Measurements from ENCODE around the gene TRAF3.

TRAF3 gene

DNA sequence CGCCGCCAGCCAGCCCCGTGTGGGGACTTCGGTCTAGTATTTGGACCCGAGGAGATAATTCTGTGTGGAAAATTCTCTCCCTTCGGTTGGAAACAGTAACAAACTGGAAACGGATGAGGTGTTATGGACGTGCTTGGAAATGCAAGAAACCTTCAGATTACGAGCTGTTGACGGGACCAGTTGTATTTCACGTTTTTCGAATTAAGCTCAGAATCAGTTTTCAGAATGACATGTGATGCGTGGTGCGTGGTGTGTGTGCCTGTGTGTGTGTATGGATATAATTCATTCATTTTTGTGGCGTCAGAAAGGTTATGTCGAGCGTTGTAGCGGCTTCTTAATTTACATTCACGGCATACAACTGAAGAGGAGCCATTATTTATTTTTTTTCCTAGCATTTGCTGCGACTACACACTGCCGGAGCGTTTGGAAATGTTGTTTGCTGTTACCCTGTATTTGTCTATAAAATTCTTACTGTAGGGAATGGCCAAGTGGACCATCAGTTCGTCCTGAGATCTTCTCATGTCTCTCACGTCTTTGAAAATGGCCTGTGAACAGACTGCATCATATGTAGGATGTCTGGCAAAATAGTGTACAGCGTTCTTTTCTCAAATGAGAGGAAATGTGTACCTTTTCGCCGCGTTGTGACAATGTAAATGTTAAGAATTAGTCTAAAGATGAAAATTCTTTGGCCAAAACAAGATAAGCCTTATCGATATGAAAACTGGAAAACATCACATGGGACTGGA is 1.3 kb downstream of the TRAF3 start:
- no peak for DNase-seq
- peaks cover 47 to 86% of the 10 kb centered on the region in 2 donors for H3K4me1 Mint-ChIP-seq

DNA sequence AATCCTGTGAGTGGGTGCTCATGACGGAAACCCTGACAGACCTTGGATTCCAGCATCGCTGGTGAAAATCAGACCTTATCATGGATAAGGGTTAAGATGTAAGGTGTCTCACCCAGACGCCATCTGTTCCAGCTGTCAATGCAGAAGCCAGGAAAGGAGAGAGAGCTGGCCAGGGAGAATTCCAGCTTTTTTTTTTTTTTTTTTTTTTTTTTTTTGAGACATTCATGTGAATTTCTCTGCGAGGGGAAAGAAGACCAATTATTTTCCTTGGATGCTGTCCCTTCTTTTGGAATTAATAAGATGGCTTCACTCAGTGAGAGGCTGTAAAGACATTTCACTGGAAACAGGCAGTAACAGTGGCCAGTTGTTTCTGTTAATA is 1.8 kb downstream of the TRAF3 start:
- DNase-seq (no peak), ATAC-seq (replicated peaks) (no peak)
- peaks cover 29 to 47% of the 10 kb centered on the region in 2 donors for H3K36me3 Mint-ChIP-seq
- peak overlapping the region; percentile 90 to 96 for H3K4me3 Mint-ChIP-seq
- H3K4me1 Mint-ChIP-seq = peaks cover 50 to 86% of the 10 kb centered on the region in 2 donors
- H3K27me3 Mint-ChIP-seq = no peaks in the 10 kb centered on the region
- H3K9me3 Mint-ChIP-seq = no peaks in the 10 kb centered on the region
- H3K27ac Mint-ChIP-seq = peak overlapping the region; percentile 97

More for the DNA sequence above, 1.3 kb downstream of the TRAF3 start:
- H3K9me3 Mint-ChIP-seq = no peaks in the 10 kb centered on the region
- H3K27me3 Mint-ChIP-seq = no peaks in the 10 kb centered on the region
- peaks cover 29 to 45% of the 10 kb centered on the region in 2 donors for H3K36me3 Mint-ChIP-seq
- H3K4me3 Mint-ChIP-seq = peak overlapping the region; percentile 90 to 96
- H3K27ac Mint-ChIP-seq = peak overlapping the region; percentile 97
- no peak for ATAC-seq (replicated peaks)

DNA sequence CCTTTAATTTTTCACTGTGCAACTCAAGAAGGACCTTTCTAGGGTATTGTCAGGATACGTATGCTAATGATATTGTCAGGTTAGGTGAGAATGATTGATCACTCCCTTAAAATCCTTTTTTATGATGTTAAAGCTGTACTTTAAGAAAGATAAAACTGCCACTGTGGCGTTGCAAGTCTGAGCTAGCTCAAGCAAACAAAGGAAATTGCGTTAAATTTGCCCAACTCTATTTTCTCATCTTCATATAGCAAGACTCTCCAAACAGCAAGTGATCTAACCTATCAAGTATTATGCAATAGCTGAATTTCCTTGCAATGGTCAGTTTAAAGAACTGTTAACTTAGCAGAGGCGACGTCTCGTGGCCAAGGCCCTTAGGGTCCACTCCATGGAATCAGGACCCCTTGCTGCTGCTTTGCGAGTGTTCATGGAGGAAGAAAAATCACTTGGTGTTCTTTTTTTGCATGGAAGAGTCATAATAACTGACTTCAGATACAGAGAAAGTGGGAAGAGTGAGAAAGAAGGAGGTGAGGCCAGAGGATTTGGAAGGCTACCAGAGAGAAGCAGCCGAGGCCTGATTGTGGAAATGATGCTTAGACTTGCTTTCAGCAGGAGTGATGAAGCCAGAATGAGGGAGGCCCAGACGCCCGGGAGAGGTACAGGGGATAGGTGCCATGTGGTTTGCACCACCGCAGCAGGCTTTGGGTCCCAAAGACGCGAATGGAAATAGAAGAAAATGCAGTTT is 2.5 kb downstream of the TRAF3 start:
- Mint-ChIP-seq H3K4me3 (peak overlapping the region; percentile 78 to 90), H3K36me3 (peaks cover 29 to 51% of the 10 kb centered on the region in 2 donors), H3K4me1 (peaks cover 50 to 84% of the 10 kb centered on the region in 2 donors), H3K27me3 (no peaks in the 10 kb centered on the region), H3K27ac (peak overlapping the region; percentile 31), H3K9me3 (no peaks in the 10 kb centered on the region)
- DNase-seq (no peak), ATAC-seq (replicated peaks) (no peak)

DNA sequence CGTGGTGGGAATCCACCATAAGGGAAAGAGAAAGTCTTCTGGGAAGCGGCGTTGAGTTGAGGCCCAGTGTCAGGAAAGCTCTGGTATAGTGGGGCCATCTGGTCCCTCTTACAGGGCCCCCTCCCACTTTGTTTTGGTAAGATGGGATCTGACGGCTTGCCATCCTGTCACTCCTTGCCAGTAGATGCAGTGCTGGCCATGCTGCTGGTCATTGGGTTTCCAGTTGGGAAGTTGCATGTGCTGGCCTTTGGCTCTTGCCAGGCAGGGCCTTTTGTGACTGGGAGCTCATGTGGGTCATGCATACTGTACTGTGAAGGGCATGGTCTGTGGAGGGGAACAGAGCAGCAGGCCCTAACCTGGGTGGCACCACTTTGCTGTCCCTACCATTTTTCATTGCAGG is 3.8 kb downstream of the TRAF3 start:
- Mint-ChIP-seq H3K27me3 (no peaks in the 10 kb centered on the region), H3K36me3 (peaks cover 34 to 58% of the 10 kb centered on the region in 2 donors), H3K27ac (peak overlapping the region; percentile 86), H3K9me3 (no peaks in the 10 kb centered on the region), H3K4me1 (peaks cover 52 to 84% of the 10 kb centered on the region in 2 donors), H3K4me3 (peak overlapping the region; percentile 67 to 69)
- DNase-seq (no peak), ATAC-seq (replicated peaks) (no peak)

DNA sequence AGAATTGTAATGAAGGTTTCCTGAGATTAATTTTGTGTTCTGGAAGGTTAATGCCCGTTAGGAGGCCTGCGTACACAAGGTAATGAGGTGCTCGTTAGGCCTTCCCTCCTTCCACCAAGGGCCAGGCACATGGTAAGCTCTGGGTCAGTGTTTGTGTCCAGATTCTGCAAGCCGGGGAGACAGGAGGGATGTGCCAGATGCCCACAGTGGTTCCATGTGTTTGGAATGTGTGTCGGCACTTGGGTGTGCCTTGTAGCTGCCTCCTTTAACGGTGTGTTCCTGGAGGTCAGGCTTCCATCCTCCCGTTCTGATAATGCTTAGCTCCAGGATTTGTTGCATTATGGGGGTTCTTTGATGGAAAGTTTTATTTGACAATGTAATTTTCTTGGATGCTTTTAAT is 5.7 kb downstream of the TRAF3 start:
- Mint-ChIP-seq H3K27me3 (no peaks in the 10 kb centered on the region), H3K4me1 (peaks cover 50 to 90% of the 10 kb centered on the region in 2 donors), H3K9me3 (no peaks in the 10 kb centered on the region), H3K4me3 (peak overlapping the region in 1 of 2 donors; percentile 21), H3K36me3 (peaks cover 38 to 57% of the 10 kb centered on the region in 2 donors), H3K27ac (no peak overlapping the region)
- DNase-seq = no peak
- ATAC-seq (replicated peaks) = no peak

DNA sequence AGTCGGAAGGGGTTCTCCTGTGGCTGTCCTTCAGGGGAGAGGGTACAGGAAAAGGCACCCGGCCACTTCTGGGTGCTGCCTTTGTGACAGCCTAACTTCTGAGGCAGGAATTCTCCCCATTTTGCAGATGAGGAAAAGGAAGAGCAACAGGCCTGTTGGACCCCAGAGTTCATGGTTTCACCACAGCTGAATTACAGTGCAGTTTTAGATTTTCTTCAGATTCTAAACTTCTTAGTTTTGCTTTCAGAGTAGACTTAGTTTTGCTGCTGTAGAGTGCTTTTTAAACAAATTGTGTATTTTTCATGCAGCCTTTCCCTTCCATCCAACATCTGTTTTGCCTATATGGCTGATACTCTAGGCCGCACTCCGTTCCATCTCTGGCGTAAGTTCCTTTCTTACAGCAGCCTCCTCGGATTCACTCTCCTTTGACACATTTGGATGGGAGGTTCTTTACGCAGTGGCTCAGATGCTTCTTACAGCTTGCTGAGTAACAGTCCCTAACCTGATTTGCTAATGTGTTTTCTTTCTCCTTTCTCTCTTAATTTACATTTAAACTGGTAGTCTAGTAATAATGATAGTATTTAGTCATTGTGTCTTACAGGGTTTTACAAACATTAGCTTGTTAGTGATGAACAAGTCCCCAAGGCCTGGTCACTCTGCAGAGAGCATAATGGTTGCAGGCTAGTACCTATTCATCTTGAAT is 7.8 kb downstream of the TRAF3 start:
- Mint-ChIP-seq H3K9me3 (no peaks in the 10 kb centered on the region), H3K36me3 (peaks cover 26 to 55% of the 10 kb centered on the region in 2 donors), H3K27me3 (no peaks in the 10 kb centered on the region), H3K4me3 (peak overlapping the region; percentile 15 to 52), H3K27ac (peak overlapping the region; percentile 80), H3K4me1 (peaks cover 51 to 92% of the 10 kb centered on the region in 2 donors)
- peak in 1 of 2 donors; percentile 14 for ATAC-seq (replicated peaks)
- no peak for DNase-seq

DNA sequence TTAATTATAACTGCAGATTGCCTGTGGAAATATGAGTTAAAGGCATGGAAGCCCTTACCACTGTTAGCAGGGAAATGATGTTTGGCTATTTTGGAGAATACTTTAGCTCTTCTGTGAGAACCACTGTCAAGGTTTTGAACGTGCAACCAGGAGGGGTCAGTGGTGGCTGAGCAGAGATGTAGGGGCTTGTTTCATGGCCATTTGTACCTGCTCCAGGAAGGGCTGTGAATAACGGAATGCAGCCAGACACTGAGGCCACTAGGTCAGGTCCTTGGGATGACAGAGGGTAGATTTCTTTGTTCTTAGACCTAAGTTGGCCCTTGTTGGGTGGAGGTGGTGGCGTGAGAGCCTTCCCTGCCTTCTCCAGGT is 8.3 kb downstream of the TRAF3 start:
- H3K4me1 Mint-ChIP-seq = peaks cover 53 to 92% of the 10 kb centered on the region in 2 donors
- no peak overlapping the region for H3K4me3 Mint-ChIP-seq
- peaks cover 25 to 57% of the 10 kb centered on the region in 2 donors for H3K36me3 Mint-ChIP-seq
- DNase-seq (no peak), ATAC-seq (replicated peaks) (no peak)
- H3K27me3 Mint-ChIP-seq = no peaks in the 10 kb centered on the region
- peak overlapping the region; percentile 68 for H3K27ac Mint-ChIP-seq
- no peaks in the 10 kb centered on the region for H3K9me3 Mint-ChIP-seq

DNA sequence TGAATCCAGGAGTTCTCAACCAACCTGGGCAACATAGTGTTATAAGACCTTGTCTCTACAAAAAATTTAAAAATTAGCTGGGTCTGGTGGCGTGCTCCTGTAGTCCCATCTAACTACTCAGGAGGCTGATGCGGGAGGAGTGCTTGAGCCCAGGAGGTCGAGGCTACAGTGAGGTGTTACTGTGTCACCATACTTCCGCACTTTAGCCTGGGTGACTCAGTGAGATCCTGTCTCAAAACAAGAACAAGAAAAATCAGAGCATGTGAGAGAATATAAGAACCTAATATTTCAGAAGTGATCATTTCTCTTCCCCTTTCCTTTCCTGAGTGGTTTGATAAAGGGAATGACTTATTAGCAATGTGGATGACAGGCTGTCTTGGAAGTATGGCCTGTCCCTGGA is 9.5 kb downstream of the TRAF3 start:
- Mint-ChIP-seq H3K27me3 (no peaks in the 10 kb centered on the region), H3K9me3 (no peaks in the 10 kb centered on the region), H3K4me3 (no peak overlapping the region), H3K4me1 (peaks cover 54 to 92% of the 10 kb centered on the region in 2 donors), H3K36me3 (peaks cover 29 to 61% of the 10 kb centered on the region in 2 donors), H3K27ac (peak overlapping the region; percentile 83)
- no peak for DNase-seq
- peak; percentile 25 to 60 for ATAC-seq (replicated peaks)

DNA sequence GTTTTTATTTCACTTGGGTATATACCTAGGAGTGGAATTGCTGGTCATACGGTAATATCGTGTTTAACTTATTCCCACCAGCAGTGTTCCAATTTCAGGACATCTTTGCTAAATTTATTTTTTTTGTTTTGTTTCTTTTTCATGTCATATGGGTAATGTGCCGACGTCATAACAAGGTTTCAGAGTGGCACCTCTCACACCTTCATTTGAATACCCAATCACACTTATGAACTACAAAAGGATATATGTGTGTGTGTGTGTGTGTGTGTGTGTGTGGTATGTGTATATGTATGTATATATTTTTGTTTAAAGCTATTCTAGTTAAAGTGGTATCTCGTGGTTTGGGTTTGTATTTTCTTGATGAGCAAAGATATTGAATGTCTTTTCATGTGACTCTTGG is 12.1 kb downstream of the TRAF3 start:
- ATAC-seq (replicated peaks) (no peak), DNase-seq (no peak)
- H3K27ac Mint-ChIP-seq = peak overlapping the region; percentile 62
- peak overlapping the region in 1 of 2 donors; percentile 13 for H3K4me3 Mint-ChIP-seq
- H3K4me1 Mint-ChIP-seq = peaks cover 51 to 88% of the 10 kb centered on the region in 2 donors
- peaks cover 4 to 6% of the 10 kb centered on the region in 2 donors for H3K9me3 Mint-ChIP-seq
- H3K27me3 Mint-ChIP-seq = no peaks in the 10 kb centered on the region
- peaks cover 45 to 68% of the 10 kb centered on the region in 2 donors for H3K36me3 Mint-ChIP-seq

DNA sequence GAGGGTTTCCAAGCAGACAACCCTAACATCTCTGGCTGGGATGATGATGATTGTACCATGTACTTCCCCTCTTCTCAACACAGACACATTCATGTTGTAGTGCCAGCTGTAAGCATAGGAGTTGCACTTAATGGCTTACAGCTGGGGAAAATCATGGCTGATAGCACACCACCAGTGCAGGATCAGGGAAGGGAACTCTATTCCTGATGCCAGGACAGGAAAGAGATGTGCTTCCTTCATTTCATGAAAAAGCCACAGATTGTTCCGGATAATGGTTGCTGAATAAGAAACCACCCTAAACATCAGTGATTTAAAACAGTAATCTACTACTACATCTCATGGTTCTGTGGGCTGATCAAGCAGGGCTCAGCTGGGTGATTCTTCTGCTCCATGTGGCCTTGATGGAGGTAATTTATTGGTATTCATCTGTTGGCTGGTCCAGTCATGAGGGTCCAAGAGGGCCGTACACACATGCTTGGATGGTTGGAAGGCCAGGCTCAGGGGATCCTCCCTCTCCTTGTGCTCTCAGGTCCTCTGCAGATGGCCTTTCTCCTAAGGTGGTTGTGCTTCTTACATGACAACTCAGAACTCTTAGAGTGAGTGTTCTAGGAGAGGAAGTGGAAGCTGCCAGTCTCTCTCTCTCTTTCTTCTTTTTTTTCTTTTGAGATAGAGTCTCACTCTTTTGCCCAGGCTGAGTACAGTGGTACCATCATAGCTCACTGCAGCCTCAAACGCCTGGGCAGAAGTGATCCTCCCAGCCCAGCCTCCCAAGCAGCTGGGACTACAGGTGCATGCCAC is 16.5 kb downstream of the TRAF3 start:
- Mint-ChIP-seq H3K27me3 (no peaks in the 10 kb centered on the region), H3K36me3 (peaks cover 45 to 71% of the 10 kb centered on the region in 2 donors), H3K9me3 (peaks cover 4 to 6% of the 10 kb centered on the region in 2 donors), H3K27ac (peak overlapping the region; percentile 88), H3K4me1 (peaks cover 45 to 85% of the 10 kb centered on the region in 2 donors), H3K4me3 (peak overlapping the region; percentile 16 to 29)
- DNase-seq (no peak), ATAC-seq (replicated peaks) (peak; percentile 46 to 53)

DNA sequence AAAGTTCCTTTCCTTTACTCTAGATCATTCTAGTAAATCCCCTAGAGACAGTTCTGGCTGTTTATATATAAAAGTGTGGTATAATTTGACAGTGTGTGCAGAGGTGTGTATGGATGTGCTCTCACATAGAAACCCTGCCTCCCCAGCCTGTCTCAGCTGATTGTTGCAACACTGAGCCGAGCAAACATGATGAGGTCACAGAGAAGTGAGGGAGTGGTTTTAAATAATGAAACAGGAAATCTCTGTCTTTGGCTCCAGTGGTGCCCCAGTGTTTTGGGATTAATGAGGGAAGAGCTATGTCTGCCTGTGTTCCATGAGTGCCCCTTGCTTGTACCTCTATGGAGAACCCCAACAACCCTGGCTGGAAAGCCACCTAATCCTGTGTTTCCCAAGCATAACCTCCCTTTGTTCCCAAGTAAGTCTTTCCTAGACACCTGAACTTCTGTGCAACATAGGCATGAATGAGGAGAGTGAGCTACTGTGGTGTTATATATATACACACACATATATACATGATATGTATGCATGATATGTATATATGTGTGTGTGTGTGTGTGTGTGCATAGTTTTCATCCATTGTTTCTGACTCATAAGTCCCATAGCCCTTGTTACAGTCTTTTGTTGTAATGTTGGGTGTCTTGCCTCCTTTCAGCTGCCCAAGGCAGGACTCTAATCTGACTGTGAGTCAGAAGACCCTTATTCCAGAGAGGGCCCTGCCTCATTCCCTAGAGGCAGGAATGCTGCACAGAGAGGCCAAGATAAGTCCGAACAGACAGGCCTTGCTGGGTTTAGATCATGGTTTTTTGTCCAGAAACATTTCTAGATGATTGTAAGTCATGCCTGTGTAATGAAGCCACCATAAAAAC is 18.0 kb downstream of the TRAF3 start:
- H3K27me3 Mint-ChIP-seq = no peaks in the 10 kb centered on the region
- DNase-seq (no peak), ATAC-seq (replicated peaks) (peak; percentile 53 to 58)
- peaks cover 42 to 59% of the 10 kb centered on the region in 2 donors for H3K36me3 Mint-ChIP-seq
- H3K4me3 Mint-ChIP-seq = no peak overlapping the region
- H3K9me3 Mint-ChIP-seq = peaks cover 4 to 6% of the 10 kb centered on the region in 2 donors
- peak overlapping the region; percentile 56 for H3K27ac Mint-ChIP-seq
- peaks cover 44 to 85% of the 10 kb centered on the region in 2 donors for H3K4me1 Mint-ChIP-seq

DNA sequence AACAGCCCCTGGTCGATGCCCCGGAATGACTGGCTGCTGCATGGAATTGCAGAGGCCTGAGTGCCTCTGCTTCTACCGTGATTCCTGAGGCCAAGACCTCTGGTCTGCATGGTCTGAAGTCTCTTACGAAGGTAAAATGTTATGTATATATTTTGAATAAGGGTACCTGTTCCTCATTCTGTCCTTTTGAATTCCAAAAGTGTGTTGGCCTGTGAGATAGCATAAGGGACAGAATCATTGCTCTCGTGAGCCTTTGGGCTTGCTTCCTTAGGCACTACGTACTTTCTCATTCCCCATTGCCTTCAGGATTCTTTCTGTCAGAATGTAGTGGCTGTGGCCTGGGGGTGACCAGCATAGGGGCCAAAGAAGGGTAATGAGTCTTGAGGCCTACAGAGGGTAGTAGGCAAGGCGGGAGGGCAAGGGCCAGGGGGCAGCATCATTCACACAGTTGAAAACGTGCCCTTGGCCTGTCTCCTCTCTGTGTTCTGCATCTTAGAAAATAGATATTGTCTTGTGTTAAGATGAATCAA is 19.5 kb downstream of the TRAF3 start:
- no peak for DNase-seq
- peaks cover 4 to 6% of the 10 kb centered on the region in 2 donors for H3K9me3 Mint-ChIP-seq
- peak overlapping the region; percentile 76 for H3K27ac Mint-ChIP-seq
- no peak overlapping the region for H3K4me3 Mint-ChIP-seq
- ATAC-seq (replicated peaks) = no peak
- peaks cover 33 to 70% of the 10 kb centered on the region in 2 donors for H3K4me1 Mint-ChIP-seq
- peaks cover 29 to 45% of the 10 kb centered on the region in 2 donors for H3K36me3 Mint-ChIP-seq
- no peaks in the 10 kb centered on the region for H3K27me3 Mint-ChIP-seq

DNA sequence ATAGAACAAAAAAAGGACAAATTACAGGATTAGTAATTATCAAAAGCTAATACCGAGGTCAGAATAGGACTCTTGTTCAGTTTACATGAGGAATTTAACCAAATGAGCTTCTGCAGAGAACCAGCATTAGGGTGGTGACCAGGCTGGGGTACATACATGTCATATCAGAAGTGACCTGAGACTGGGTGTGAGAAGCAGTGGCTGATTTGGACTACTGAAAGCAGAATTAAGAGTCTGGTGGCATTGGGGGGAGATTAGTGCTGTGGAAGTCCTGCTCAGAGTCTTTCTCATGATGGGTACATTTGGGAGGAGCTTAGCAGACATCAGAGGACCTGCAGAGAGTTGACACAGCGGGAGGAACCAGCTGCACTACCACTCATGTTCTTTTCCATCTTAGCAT is 21.7 kb downstream of the TRAF3 start:
- H3K27ac Mint-ChIP-seq = peak overlapping the region; percentile 15

More for the DNA sequence above, 21.7 kb downstream of the TRAF3 start:
- Mint-ChIP-seq H3K36me3 (peaks cover 16 to 40% of the 10 kb centered on the region in 2 donors), H3K9me3 (peaks cover 2 to 3% of the 10 kb centered on the region in 2 donors), H3K27me3 (no peaks in the 10 kb centered on the region), H3K4me3 (peak overlapping the region in 1 of 2 donors; percentile 8), H3K4me1 (peaks cover 37 to 72% of the 10 kb centered on the region in 2 donors)
- DNase-seq = no peak
- peak; percentile 77 to 79 for ATAC-seq (replicated peaks)
